GM12875 (cell line): ENCODE measurements around the gene PHLDB2.
A peak's percentile ranks its signal among the peaks of the same experiment; 100 is the strongest.

ENCODE experiments used
- H3K4me3 ChIP-seq: one replicate; pipeline ENCODE4 v1.5.1; 2011; ENCODE audit warnings: low read depth, low read length, control low read depth
- TF ChIP-seq, protein P1 (sequence below): IDR thresholded peaks from 2 replicates; pipeline ENCODE4 v1.5.1; 2011; ENCODE audit warnings: low read depth, mild to moderate bottlenecking, control low read depth, inconsistent platforms, low read length, moderate library complexity, borderline replicate concordance; ENCODE audit not compliant: insufficient read depth

Gene PHLDB2

DNA sequence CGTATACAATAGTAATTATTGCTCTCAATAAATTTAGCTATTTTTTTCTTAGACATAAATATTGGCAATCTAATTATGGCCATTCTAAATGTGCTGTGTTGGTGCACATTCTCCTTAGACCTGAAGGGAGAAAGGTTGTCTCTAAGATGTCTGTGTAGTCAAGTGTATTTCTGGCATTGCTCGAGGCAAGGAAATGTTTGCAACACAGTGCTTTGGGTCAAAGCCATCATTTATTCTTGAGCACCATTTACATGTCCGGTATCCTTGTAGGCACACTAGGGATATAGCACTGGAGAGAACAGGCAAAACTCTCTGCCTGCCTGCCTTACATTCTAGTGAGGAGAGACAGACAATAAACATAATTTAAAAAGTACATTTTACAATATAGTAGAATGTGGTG lies 2.6 kb upstream of the PHLDB2 start:
- TF ChIP-seq, protein P1, sequence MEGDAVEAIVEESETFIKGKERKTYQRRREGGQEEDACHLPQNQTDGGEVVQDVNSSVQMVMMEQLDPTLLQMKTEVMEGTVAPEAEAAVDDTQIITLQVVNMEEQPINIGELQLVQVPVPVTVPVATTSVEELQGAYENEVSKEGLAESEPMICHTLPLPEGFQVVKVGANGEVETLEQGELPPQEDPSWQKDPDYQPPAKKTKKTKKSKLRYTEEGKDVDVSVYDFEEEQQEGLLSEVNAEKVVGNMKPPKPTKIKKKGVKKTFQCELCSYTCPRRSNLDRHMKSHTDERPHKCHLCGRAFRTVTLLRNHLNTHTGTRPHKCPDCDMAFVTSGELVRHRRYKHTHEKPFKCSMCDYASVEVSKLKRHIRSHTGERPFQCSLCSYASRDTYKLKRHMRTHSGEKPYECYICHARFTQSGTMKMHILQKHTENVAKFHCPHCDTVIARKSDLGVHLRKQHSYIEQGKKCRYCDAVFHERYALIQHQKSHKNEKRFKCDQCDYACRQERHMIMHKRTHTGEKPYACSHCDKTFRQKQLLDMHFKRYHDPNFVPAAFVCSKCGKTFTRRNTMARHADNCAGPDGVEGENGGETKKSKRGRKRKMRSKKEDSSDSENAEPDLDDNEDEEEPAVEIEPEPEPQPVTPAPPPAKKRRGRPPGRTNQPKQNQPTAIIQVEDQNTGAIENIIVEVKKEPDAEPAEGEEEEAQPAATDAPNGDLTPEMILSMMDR = no peak
- no peak overlapping the region for H3K4me3 ChIP-seq

DNA sequence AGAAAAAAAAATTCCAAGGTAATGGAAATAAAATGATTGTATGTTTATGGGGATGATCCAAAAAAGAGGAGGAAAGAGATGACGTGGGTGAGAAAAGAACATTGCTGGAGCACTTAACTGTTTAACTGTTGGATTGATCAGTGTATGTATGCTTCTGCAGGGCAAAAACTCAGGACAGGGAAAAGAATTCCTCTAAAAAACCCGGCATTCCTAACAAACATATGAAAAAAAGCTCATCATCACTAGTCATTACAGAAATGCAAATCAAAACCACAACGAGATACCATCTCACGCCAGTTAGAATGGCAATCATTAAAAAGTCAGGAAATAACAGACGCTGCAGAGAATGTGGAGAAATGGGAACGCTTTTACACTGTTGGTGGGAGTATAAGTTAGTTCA lies 1.6 kb upstream of the PHLDB2 start:
- TF ChIP-seq, protein P1 = no peak
- H3K4me3 ChIP-seq = no peak overlapping the region

DNA sequence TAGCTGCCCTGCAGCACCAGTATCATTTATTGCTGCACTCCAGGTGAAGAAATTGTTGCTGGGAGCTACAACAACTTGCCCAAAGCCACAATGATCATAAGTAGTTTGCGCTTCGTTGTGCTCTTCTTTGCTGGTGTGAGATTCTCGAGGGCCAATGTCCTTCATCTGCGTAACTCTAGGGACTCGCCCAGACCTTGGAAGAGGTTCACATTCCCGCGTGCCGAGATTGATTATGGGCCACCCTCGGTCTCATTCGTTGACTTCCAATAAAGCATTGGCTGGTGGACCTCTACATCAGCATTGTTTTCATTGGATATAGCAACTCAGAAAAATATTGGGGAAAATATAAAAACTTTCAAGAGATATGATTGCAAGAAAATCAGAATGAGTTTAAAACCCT lies 423 bp upstream of the PHLDB2 start:
- TF ChIP-seq, protein P1 = no peak
- no peak overlapping the region for H3K4me3 ChIP-seq

DNA sequence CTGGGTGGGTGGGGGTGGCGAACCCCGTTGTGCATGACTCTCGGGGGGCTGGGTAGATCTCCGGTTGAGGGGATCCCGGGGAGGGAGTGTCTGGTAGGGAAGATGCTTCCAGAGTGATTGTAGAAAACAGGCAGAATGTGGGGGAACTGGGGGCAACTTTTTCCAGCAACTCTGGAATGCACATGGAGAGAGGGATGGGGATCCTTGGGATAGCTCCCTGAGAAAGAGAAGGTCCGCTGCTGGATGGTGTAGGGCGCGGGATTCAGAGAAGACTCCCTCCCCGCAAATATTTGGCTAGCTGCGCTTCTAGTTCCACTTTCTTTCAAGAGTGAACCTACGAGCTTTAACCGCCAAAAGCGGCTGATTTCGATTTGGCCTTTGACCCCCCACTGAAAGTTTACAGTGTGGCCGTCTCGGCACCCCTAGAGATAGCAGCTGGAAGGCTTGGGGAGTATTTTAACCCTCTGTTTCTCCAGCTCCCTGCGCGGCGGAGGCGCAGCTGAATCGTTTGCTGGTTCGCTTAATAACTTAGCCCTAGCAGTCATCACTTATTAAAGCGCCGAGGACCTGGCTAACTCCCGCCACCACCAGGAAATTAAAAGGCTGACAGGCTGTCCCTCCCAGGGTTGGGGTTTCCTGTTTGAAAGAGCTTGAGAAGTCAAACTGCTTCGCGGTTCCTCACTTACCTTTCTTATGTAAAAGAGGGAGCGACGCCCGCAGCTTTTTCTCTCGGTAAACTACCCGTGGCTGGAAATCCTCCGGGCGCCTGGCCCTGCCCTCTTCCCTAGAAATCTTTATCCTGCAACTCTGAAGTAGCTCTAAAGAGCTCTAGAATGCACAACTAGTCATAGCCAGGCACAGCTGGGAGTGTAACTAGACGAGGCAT lies 1.2 kb downstream of the PHLDB2 start:
- TF ChIP-seq, protein P1 = no peak
- H3K4me3 ChIP-seq = peak overlapping the region; percentile 48

DNA sequence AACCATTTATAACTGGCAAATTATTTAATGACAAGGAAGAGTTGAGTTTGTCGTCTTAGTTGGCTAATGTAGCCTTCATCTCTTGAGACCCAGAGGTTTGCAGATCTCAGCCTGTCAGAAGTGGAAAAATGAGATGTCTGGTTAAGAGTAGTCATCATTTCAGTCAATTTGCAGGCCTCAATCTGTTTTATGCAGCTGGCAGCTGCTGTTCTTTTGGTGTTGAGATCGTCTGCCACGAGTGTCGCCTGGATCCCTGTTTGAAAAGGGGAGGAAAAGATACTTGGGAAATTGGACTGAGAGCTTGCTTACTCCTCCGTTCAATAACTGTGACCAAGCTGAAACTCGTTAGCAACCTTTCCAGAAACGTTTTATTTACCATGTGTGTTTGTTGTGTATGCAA lies 2.3 kb downstream of the PHLDB2 start:
- no peak overlapping the region for H3K4me3 ChIP-seq
- TF ChIP-seq, protein P1 = no peak

DNA sequence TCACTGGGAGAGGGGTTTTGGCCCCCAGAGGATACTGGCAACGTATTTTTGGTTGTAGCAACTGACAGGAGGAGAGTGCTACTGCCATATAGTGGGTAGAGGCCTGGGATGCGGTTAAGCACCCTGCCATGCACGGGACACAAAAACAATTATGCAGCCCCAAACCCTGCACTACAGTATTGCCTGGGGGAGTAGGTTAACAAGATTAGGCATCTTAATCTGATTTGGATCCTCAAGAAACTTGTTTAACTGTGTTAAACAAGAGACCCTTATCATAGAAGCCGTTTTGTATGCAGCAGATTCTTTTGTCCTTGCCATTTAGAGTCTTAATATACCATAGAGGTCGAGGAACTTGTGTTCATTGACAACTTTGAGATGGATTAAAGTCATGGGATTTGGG lies 3.4 kb downstream of the PHLDB2 start:
- TF ChIP-seq, protein P1 = no peak

DNA sequence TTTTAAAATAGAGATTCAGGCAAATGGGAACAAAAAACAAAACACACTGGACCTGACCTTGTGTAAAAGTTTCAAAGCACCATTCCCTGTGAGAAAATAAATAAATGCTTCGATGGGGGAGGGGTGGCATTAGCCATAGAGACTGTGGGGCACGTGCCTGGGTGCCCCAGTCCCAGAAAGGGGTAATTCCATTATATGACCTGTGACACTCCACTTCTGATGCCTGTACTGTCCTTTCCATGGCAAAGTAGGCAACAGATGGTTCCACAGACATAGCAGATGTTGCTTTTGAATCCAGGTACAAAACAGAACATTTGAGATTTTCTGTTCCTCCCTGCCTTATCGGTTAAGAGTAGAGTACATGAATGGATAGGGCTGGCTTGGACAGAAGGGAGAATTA lies 3.9 kb downstream of the PHLDB2 start:
- no peak overlapping the region for H3K4me3 ChIP-seq
- TF ChIP-seq, protein P1 = no peak

More for the DNA sequence above, 3.4 kb downstream of the PHLDB2 start:
- H3K4me3 ChIP-seq = no peak overlapping the region
